H1 (cell line): Measurements from ENCODE around the gene PREB. TPM values are rescaled to one million over a fixed set of nuclear protein-coding genes. Genes with fewer than 3 reads are reported as not detected.

Experiments used
- CTCF ChIA-PET: fragments of 300-600 bp; sonication (Branson Sonifier 250); formaldehyde crosslinking; loops from one replicate; lab custom pipeline; 2021; ENCODE audit not compliant: partially characterized antibody; lab: Charles Lee
- POLR2A ChIA-PET: fragments of 300-600 bp; sonication (Branson Sonifier 250); formaldehyde crosslinking; loops from one replicate; lab custom pipeline; 2021; ENCODE audit warnings: inconsistent platforms; ENCODE audit not compliant: partially characterized antibody; lab: Charles Lee
- DNase-seq, 2 experiments: peaks; one replicate each; pipeline versions ENCODE4 v3.0.0 to v3.0.0-alpha.2; 2010 to 2022; ENCODE audit warnings: low spot score in 2 of 2, low read depth in 1 of 2, mixed read lengths in 1 of 2
- FAIRE-seq: peaks from 2 replicates; lab custom pipeline; 2011; peaks lifted over from hg19 to GRCh38; lab: Jason Lieb, UNC
- H2AFZ ChIP-seq: 2 replicates; pipeline ENCODE4 v1.8.1; 2012; ENCODE audit warnings: low read length, inconsistent platforms
- H2AK5ac ChIP-seq: 2 replicates; pipeline ENCODE4 v1.6.1; 2013; ENCODE audit warnings: low read depth, low read length
- H2BK120ac ChIP-seq: replicated peaks from 2 replicates; pipeline ENCODE3; 2013; ENCODE audit warnings: low read depth, low read length, inconsistent platforms
- H2BK12ac ChIP-seq: 2 replicates; pipeline ENCODE4 v1.6.1; 2013; ENCODE audit warnings: low read depth, low read length
- H2BK15ac ChIP-seq: 2 replicates; pipeline ENCODE4 v1.6.1; 2013; ENCODE audit warnings: low read length
- H2BK20ac ChIP-seq: 2 replicates; pipeline ENCODE4 v1.6.1; 2013; ENCODE audit warnings: low read length
- H2BK5ac ChIP-seq: 2 replicates; pipeline ENCODE4 v1.6.1; 2013; ENCODE audit warnings: low read depth, low read length
- H3K14ac ChIP-seq: 2 replicates; pipeline ENCODE4 v1.6.1; 2013; ENCODE audit warnings: inconsistent platforms; ENCODE audit not compliant: insufficient read length
- H3K18ac ChIP-seq: 2 replicates; pipeline ENCODE4 v1.6.1; 2013; ENCODE audit warnings: low read length; ENCODE audit errors: extremely low read depth
- H3K23ac ChIP-seq: 2 replicates; pipeline ENCODE4 v1.6.1; 2013; ENCODE audit warnings: inconsistent platforms; ENCODE audit not compliant: insufficient read length
- H3K23me2 ChIP-seq: 2 replicates; pipeline ENCODE4 v1.6.1; 2013; ENCODE audit warnings: low read depth, low read length
- H3K27ac ChIP-seq: 2 replicates; pipeline ENCODE4 v1.6.1; 2011; ENCODE audit warnings: low read depth, low read length, inconsistent platforms
- H3K27me3 ChIP-seq, 4 experiments: replicated peaks in 1 of 4; 1 replicate in 1 of 4; 2 replicates in 3 of 4; pipeline versions ENCODE4 v1.6.1 to v1.8.1; 2011 to 2013; ENCODE audit warnings: low read length in 3 of 4, mild to moderate bottlenecking in 3 of 4, inconsistent platforms in 2 of 4, mixed read lengths in 2 of 4, moderate library complexity in 1 of 4; ENCODE audit not compliant: control insufficient read depth in 3 of 4, insufficient read depth in 3 of 4; ENCODE audit errors: extremely low read depth in 1 of 4
- H3K36me3 ChIP-seq, 4 experiments: 2 replicates each; pipeline versions ENCODE4 v1.6.1 to v1.8.1; 2011 to 2013; ENCODE audit warnings: mild to moderate bottlenecking in 4 of 4, low read length in 3 of 4, moderate library complexity in 2 of 4, control low read depth in 1 of 4, inconsistent platforms in 1 of 4; ENCODE audit not compliant: insufficient read depth in 4 of 4, control insufficient read depth in 2 of 4
- H3K4ac ChIP-seq: replicated peaks from 2 replicates; pipeline ENCODE3; 2013; ENCODE audit warnings: low read length, low read depth, mixed read lengths, inconsistent platforms; ENCODE audit not compliant: insufficient read length
- H3K4me1 ChIP-seq, 4 experiments: replicated peaks in 1 of 4; 1 replicate in 1 of 4; 2 replicates in 3 of 4; pipeline versions ENCODE4 v1.6.1 to v1.8.1; 2011 to 2013; ENCODE audit warnings: low read length in 3 of 4, inconsistent platforms in 2 of 4, mixed read lengths in 1 of 4; ENCODE audit not compliant: insufficient read depth in 4 of 4, control insufficient read depth in 3 of 4
- H3K4me2 ChIP-seq, 2 experiments: 2 replicates each; pipeline versions ENCODE4 v1.6.1 to v1.8.1; 2011 to 2013; ENCODE audit warnings: low read depth in 2 of 2, low read length in 2 of 2, control low read depth in 1 of 2, inconsistent platforms in 1 of 2, mild to moderate bottlenecking in 1 of 2; ENCODE audit not compliant: insufficient read depth in 1 of 2
- H3K4me3 ChIP-seq, 4 experiments: fragments of 200-600, 300-600 bp in 1 of 4; sonication (generic), shearing (Covaris generic), sonication (Bioruptor Twin) in 1 of 4; 2 replicates each; pipeline versions ENCODE4 v1.5.1 to v1.8.1; 2011 to 2016; ENCODE audit warnings: low read length in 4 of 4, low read depth in 3 of 4, control low read depth in 2 of 4, inconsistent platforms in 2 of 4, mild to moderate bottlenecking in 2 of 4, mixed read lengths in 1 of 4, moderate library complexity in 1 of 4; ENCODE audit not compliant: insufficient read depth in 2 of 4; ENCODE audit errors: extremely low read depth in 1 of 4
- H3K56ac ChIP-seq: replicated peaks from 2 replicates; pipeline ENCODE3; 2013; ENCODE audit warnings: low read depth, mild to moderate bottlenecking, mixed read lengths, low read length, inconsistent platforms; ENCODE audit not compliant: insufficient read length
- H3K79me1 ChIP-seq: 2 replicates; pipeline ENCODE4 v1.6.1; 2013; ENCODE audit warnings: low read depth, low read length, control low read depth
- H3K79me2 ChIP-seq, 2 experiments: 2 replicates each; pipeline versions ENCODE4 v1.6.1 to v1.8.1; 2012 to 2013; ENCODE audit warnings: low read length in 2 of 2, mild to moderate bottlenecking in 2 of 2, inconsistent platforms in 1 of 2; ENCODE audit not compliant: insufficient read depth in 2 of 2, control insufficient read depth in 1 of 2
- H3K9ac ChIP-seq, 4 experiments: replicated peaks in 1 of 4; 1 replicate in 1 of 4; 2 replicates in 3 of 4; pipeline versions ENCODE4 v1.6.1 to v1.8.1; 2011 to 2013; ENCODE audit warnings: low read depth in 3 of 4, low read length in 3 of 4, control low read depth in 2 of 4, mild to moderate bottlenecking in 2 of 4, moderate library complexity in 2 of 4, inconsistent platforms in 1 of 4; ENCODE audit errors: extremely low read depth in 1 of 4
- H3K9me3 ChIP-seq, 2 experiments: 2 replicates each; pipeline versions ENCODE4 v1.6.1 to v1.8.1; 2012 to 2013; ENCODE audit warnings: mild to moderate bottlenecking in 2 of 2, moderate library complexity in 2 of 2, control low read depth in 1 of 2, inconsistent platforms in 1 of 2, low read depth in 1 of 2, low read length in 1 of 2, mixed read lengths in 1 of 2; ENCODE audit not compliant: insufficient read depth in 2 of 2
- H4K20me1 ChIP-seq, 2 experiments: replicated peaks in 1 of 2; 2 replicates each; pipeline versions ENCODE3 to v1.8.1; 2011 to 2013; ENCODE audit warnings: inconsistent platforms in 2 of 2, low read length in 2 of 2, mild to moderate bottlenecking in 1 of 2; ENCODE audit not compliant: insufficient read depth in 2 of 2, control insufficient read depth in 1 of 2
- H4K5ac ChIP-seq: 2 replicates; pipeline ENCODE4 v1.6.1; 2013; ENCODE audit warnings: low read length, low read depth, mixed read lengths, inconsistent platforms; ENCODE audit not compliant: insufficient read length
- H4K8ac ChIP-seq: 2 replicates; pipeline ENCODE4 v1.8.0; 2013; ENCODE audit warnings: mild to moderate bottlenecking, moderate library complexity, low read length, inconsistent platforms; ENCODE audit not compliant: insufficient read depth; ENCODE audit errors: extremely low read depth
- H4K91ac ChIP-seq: replicated peaks from 2 replicates; pipeline ENCODE3; 2013; ENCODE audit warnings: low read length, mixed read lengths, inconsistent platforms; ENCODE audit not compliant: insufficient read length
- EGR1 ChIP-seq: IDR thresholded peaks from 2 replicates; pipeline ENCODE4 v1.6.1; 2011; ENCODE audit warnings: low read depth, low read length, borderline replicate concordance
- TBP ChIP-seq: IDR thresholded peaks from 2 replicates; pipeline ENCODE4 v1.6.1; 2011; ENCODE audit warnings: low read depth, low read length, improper control_type of control experiment
- USF2 ChIP-seq: IDR thresholded peaks from 2 replicates; pipeline ENCODE4 v1.6.1; 2011; ENCODE audit warnings: low read length, improper control_type of control experiment
- YY1 ChIP-seq: IDR thresholded peaks from 2 replicates; pipeline ENCODE4 v1.6.1; 2011; ENCODE audit warnings: low read depth, mild to moderate bottlenecking, low read length
- WGBS, 2 experiments: shearing (Covaris generic) in 1 of 2; methylation state at CpG; one replicate each; pipeline versions ENCODE4 v1.1.6 to v1.1.7; 2013 to 2015; ENCODE audit warnings: low lambda C conversion rate in 2 of 2, mixed read lengths in 2 of 2, inconsistent platforms in 1 of 2, low coverage in 1 of 2, missing lambda C conversion rate in 1 of 2; ENCODE audit not compliant: insufficient replicate concordance in 2 of 2, insufficient coverage in 1 of 2, insufficient read length in 1 of 2; ENCODE audit errors: extremely low coverage in 1 of 2, missing lambda C conversion rate in 1 of 2; 5-methylcytosine and 5-hydroxymethylcytosine counted together
- polyA plus RNA-seq, 7 experiments: library from polyadenylated mRNA; depleted of rRNA in 3 of 7; stranded (reverse) in 5 of 7; unstranded in 2 of 7; fragments of >200 nt in 5 of 7; fragments of 200-250 nt in 2 of 7; gene quantifications; 1 replicate in 5 of 7; 2 replicates in 1 of 7; 4 replicates in 1 of 7; pipeline versions ENCODE4 v1.2.1 to v1.2.3, GENCODE V29; 2011 to 2013; ENCODE audit warnings: missing spikeins in 2 of 7, mixed read lengths in 2 of 7
- total RNA-seq: library from RNA; stranded (reverse); fragmentation: NEBNext Ultra II Directional; extraction: Animal tissue kit (Norgen Biotek cat#: 25700); gene quantifications from 2 replicates; pipeline ENCODE4 v1.2.1, GENCODE V29; 2021
- TF ChIP-seq, protein P1 (sequence below), 3 experiments: IDR thresholded peaks; 1 replicate in 2 of 3; 2 replicates in 1 of 3; pipeline versions ENCODE4 v1.5.1 to v1.6.1; 2011; ENCODE audit warnings: low read length in 3 of 3, mild to moderate bottlenecking in 3 of 3, inconsistent platforms in 2 of 3, low read depth in 1 of 3, moderate library complexity in 1 of 3; ENCODE audit not compliant: insufficient read depth in 1 of 3; ENCODE audit errors: control extremely low read depth in 1 of 3

The PREB gene
- total and polyA plus RNA-seq, 2 of the 8 experiments (the other 6 are each of a cell fraction or from before 2014, with no cell fraction given): 54.1 to 72.2 TPM

GRCh38 chr2:27164960-27165763 is 30.7 kb upstream of the PREB start:
- H3K56ac ChIP-seq: no peak overlapping the region
- WGBS, 2 experiments: 85% methylated on average over 8 of the region's 8 CpGs; no CpG with 5 or more reads in 1 of the 2 experiments
- TF ChIP-seq YY1 (no peak), EGR1 (no peak), TBP (0 out of 2 replicates have a peak, but pooled peaks have one; percentile 16), USF2 (no peak)
- TF ChIP-seq, protein P1, sequence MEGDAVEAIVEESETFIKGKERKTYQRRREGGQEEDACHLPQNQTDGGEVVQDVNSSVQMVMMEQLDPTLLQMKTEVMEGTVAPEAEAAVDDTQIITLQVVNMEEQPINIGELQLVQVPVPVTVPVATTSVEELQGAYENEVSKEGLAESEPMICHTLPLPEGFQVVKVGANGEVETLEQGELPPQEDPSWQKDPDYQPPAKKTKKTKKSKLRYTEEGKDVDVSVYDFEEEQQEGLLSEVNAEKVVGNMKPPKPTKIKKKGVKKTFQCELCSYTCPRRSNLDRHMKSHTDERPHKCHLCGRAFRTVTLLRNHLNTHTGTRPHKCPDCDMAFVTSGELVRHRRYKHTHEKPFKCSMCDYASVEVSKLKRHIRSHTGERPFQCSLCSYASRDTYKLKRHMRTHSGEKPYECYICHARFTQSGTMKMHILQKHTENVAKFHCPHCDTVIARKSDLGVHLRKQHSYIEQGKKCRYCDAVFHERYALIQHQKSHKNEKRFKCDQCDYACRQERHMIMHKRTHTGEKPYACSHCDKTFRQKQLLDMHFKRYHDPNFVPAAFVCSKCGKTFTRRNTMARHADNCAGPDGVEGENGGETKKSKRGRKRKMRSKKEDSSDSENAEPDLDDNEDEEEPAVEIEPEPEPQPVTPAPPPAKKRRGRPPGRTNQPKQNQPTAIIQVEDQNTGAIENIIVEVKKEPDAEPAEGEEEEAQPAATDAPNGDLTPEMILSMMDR (IDR thresholded peaks at IDR 0.05; ENCODE audit: control extremely low read depth in 1 of 3, insufficient read depth in 1 of 3, low read depth in 1 of 3, low read length in 3 of 3): no peak

More at GRCh38 chr2:27164960-27165763, 30.7 kb upstream of the PREB start:
- DNase-seq: no peak
- Histone ChIP-seq H3K4me1 (no peaks in the 10 kb centered on the region; a peak in 4 of 7 replicates), H3K36me3 (no peaks in the 10 kb centered on the region), H4K91ac (no peak overlapping the region), H3K23ac (no peak overlapping the region), H4K8ac (no peak overlapping the region), H3K18ac (no peak overlapping the region; the same call in 1 of the 2 replicates), H2BK15ac (no peak overlapping the region), H3K9me3 (no peaks in the 10 kb centered on the region), H4K5ac (no peak overlapping the region), H3K79me1 (no peaks in the 10 kb centered on the region), H2BK5ac (peak overlapping the region; percentile 11; the same call in 1 of the 2 replicates), H2AFZ (peak overlapping the region; percentile 16), H2AK5ac (no peak overlapping the region), H3K27me3 (no peaks in the 10 kb centered on the region), H3K4me2 (no peak overlapping the region), H3K14ac (no peak overlapping the region), H2BK120ac (no peak overlapping the region), H4K20me1 (no peaks in the 10 kb centered on the region), H3K4me3 (no peak overlapping the region), H3K27ac (0 out of 2 replicates have a peak overlapping the region, but pooled peaks have one; percentile 3), H3K4ac (no peak overlapping the region), H3K79me2 (no peaks in the 10 kb centered on the region), H2BK20ac (no peak overlapping the region; the same call in 1 of the 2 replicates), H2BK12ac (no peak overlapping the region), H3K23me2 (no peaks in the 10 kb centered on the region; the same call in 1 of the 2 replicates), H3K9ac (no peak overlapping the region)
- ChIA-PET POLR2A (interaction anchor here (0.8 to 1.5 kb wide), 4 partner anchors 10 to 166 kb away, joined by 3 to 6 read pairs (median 4); partner anchors contain the start of gene TRIM54), CTCF (interaction anchor here (0.8 to 2.1 kb wide), 5 partner anchors 11 to 138 kb away, joined by 3 to 6 read pairs (median 4); no protein-coding TSS in a partner anchor)
- no peak for FAIRE-seq
